IMR-90 (cell line): ENCODE data around the gene ELAC1. TPM values are rescaled to one million over a fixed set of nuclear protein-coding genes. Genes with fewer than 3 reads are reported as not detected.

Experiments used
- ATAC-seq: fragments of 200-7000 bp; cut with Tn5 transposase; 2 replicates; pipeline ENCODE4 v1.9.1; 2020; ENCODE audit warnings: low read depth, mild to moderate bottlenecking, moderate library complexity
- BruUV-seq: library from RNA; stranded (reverse); fragments of 400-500 nt; replicated peaks from 2 replicates; lab custom pipeline; 2021; lab: Mats Ljungman, UMichigan
- CTCF ChIA-PET: fragments of 300-600 bp; formaldehyde crosslinking; extraction: SDS; loops from one replicate; lab custom pipeline; 2021; ENCODE audit warnings: antibody characterized with exemption; lab: Yijun Ruan, JAX
- POLR2A ChIA-PET: fragments of 300-600 bp; sonication (Branson Sonifier 250); formaldehyde crosslinking; loops from one replicate; lab custom pipeline; 2022; ENCODE audit warnings: antibody characterized with exemption; ENCODE audit not compliant: unreplicated experiment; lab: Charles Lee
- DNase-seq: peaks from one replicate; pipeline ENCODE4 v3.0.0; 2013
- H2AFZ ChIP-seq: replicated peaks from 2 replicates; pipeline ENCODE3; 2013; ENCODE audit warnings: low read length, mild to moderate bottlenecking; ENCODE audit not compliant: poor library complexity
- H2AK5ac ChIP-seq: 2 replicates; pipeline ENCODE4 v1.6.1; 2013; ENCODE audit warnings: low read depth, low read length, inconsistent platforms
- H2AK9ac ChIP-seq: replicated peaks from 2 replicates; pipeline ENCODE3; 2013; ENCODE audit warnings: mild to moderate bottlenecking, low read depth, low read length, moderate library complexity; ENCODE audit not compliant: poor library complexity
- H2BK120ac ChIP-seq: 2 replicates; pipeline ENCODE4 v1.6.1; 2013; ENCODE audit warnings: low read depth, low read length, inconsistent platforms
- H2BK15ac ChIP-seq: 3 replicates; pipeline ENCODE4 v1.6.1; 2013; ENCODE audit warnings: low read depth, low read length, inconsistent platforms
- H2BK20ac ChIP-seq: 2 replicates; pipeline ENCODE4 v1.6.1; 2013; ENCODE audit warnings: low read depth, mild to moderate bottlenecking, inconsistent platforms, low read length, moderate library complexity
- H2BK5ac ChIP-seq: 2 replicates; pipeline ENCODE4 v1.6.1; 2013; ENCODE audit warnings: mild to moderate bottlenecking, low read depth, low read length, inconsistent platforms; ENCODE audit not compliant: poor library complexity, severe bottlenecking
- H3K14ac ChIP-seq: replicated peaks from 2 replicates; pipeline ENCODE4 v1.6.1; 2013; ENCODE audit warnings: low read depth, low read length, inconsistent platforms
- H3K18ac ChIP-seq: 2 replicates; pipeline ENCODE4 v1.6.1; 2013; ENCODE audit warnings: low read depth, low read length, control low read depth
- H3K23ac ChIP-seq: 2 replicates; pipeline ENCODE4 v1.6.1; 2013; ENCODE audit warnings: low read depth, low read length, inconsistent platforms
- H3K27ac ChIP-seq: 2 replicates; pipeline ENCODE4 v1.5.1; 2013; ENCODE audit warnings: mild to moderate bottlenecking, control low read depth, low read length; ENCODE audit not compliant: insufficient read depth
- H3K27me3 ChIP-seq: 2 replicates; pipeline ENCODE4 v1.6.1; 2013; ENCODE audit warnings: low read length; ENCODE audit not compliant: control insufficient read depth, insufficient read depth
- H3K36me3 ChIP-seq: 2 replicates; pipeline ENCODE4 v1.6.1; 2013; ENCODE audit warnings: low read length, mixed read lengths; ENCODE audit not compliant: control insufficient read depth, insufficient read depth
- H3K4ac ChIP-seq: 2 replicates; pipeline ENCODE4 v1.6.1; 2013; ENCODE audit warnings: low read depth, low read length, inconsistent platforms
- H3K4me1 ChIP-seq: 2 replicates; pipeline ENCODE4 v1.6.1; 2013; ENCODE audit warnings: low read length, mixed read lengths; ENCODE audit not compliant: control insufficient read depth, insufficient read depth
- H3K4me2 ChIP-seq: 2 replicates; pipeline ENCODE4 v1.6.1; 2013; ENCODE audit warnings: low read depth, mild to moderate bottlenecking, control low read depth, low read length, moderate library complexity
- H3K4me3 ChIP-seq: 2 replicates; pipeline ENCODE4 v1.5.1; 2013; ENCODE audit warnings: low read depth, mild to moderate bottlenecking, control low read depth, low read length, moderate library complexity; ENCODE audit not compliant: insufficient read depth
- H3K56ac ChIP-seq: 2 replicates; pipeline ENCODE4 v1.6.1; 2013; ENCODE audit warnings: low read length, inconsistent platforms; ENCODE audit not compliant: insufficient read depth; ENCODE audit errors: extremely low read depth
- H3K79me1 ChIP-seq, 2 experiments: 2 replicates each; pipeline ENCODE4 v1.6.1; 2013; ENCODE audit warnings: low read length in 2 of 2, inconsistent platforms in 1 of 2, low read depth in 1 of 2
- H3K9ac ChIP-seq: 2 replicates; pipeline ENCODE4 v1.6.1; 2013; ENCODE audit warnings: low read depth, low read length, control low read depth
- H3K9me1 ChIP-seq: 2 replicates; pipeline ENCODE4 v1.6.1; 2013; ENCODE audit warnings: low read length, inconsistent platforms; ENCODE audit not compliant: insufficient read depth
- H3K9me3 ChIP-seq: 2 replicates; pipeline ENCODE4 v1.6.1; 2013; ENCODE audit warnings: low read length; ENCODE audit not compliant: control insufficient read depth, insufficient read depth
- H4K20me1 ChIP-seq: 2 replicates; pipeline ENCODE4 v1.6.1; 2013; ENCODE audit warnings: low read length, inconsistent platforms; ENCODE audit not compliant: insufficient read depth
- H4K5ac ChIP-seq: 2 replicates; pipeline ENCODE4 v1.6.1; 2013; ENCODE audit warnings: mild to moderate bottlenecking, low read depth, low read length, control low read depth
- H4K8ac ChIP-seq, 2 experiments: 2 replicates each; pipeline ENCODE4 v1.6.1; 2013; ENCODE audit warnings: low read depth in 2 of 2, low read length in 2 of 2, control low read depth in 1 of 2, inconsistent platforms in 1 of 2
- H4K91ac ChIP-seq: 2 replicates; pipeline ENCODE4 v1.6.1; 2013; ENCODE audit warnings: low read depth, low read length, inconsistent platforms; ENCODE audit not compliant: insufficient read depth
- POLR2A ChIP-seq: IDR thresholded peaks from 2 replicates; pipeline ENCODE4 v1.6.1; 2012; ENCODE audit warnings: mild to moderate bottlenecking, low read depth, low read length
- USF2 ChIP-seq: fragments of 150-350 bp; IDR thresholded peaks from 2 replicates; pipeline ENCODE4 v1.6.1; 2017; ENCODE audit warnings: mild to moderate bottlenecking, antibody characterized with exemption, low read length, low read depth
- WGBS, 2 experiments: methylation state at CpG; one replicate each; pipeline versions ENCODE4 v1.1.5 to v1.1.7; 2013; ENCODE audit warnings: missing lambda C conversion rate in 2 of 2; ENCODE audit not compliant: insufficient read length in 1 of 2; ENCODE audit errors: extremely low coverage in 2 of 2; 5-methylcytosine and 5-hydroxymethylcytosine counted together
- dilution Hi-C: fragments of 300-500 bp; cut with HindIII; formaldehyde crosslinking; loops from one replicate; pipeline ENCODE4 v1.14.3; 2018; ENCODE audit warnings: low sequenced_read_pairs; ENCODE audit not compliant: unreplicated experiment
- in situ Hi-C: fragments of 300-500 bp; cut with MboI; formaldehyde crosslinking; loops from 3 replicates; pipeline ENCODE4 v1.14.3; 2019; ENCODE audit warnings: low sequenced_read_pairs, inconsistent platforms, mixed read lengths
- intact Hi-C: fragments of 100-400 bp; cut with micrococcal nuclease; formaldehyde crosslinking; loops from 2 replicates; pipeline ENCODE4 v1.10.0; 2022
- polyA plus RNA-seq, 3 experiments: library from polyadenylated mRNA; depleted of rRNA; stranded (reverse); fragments of >200 nt; gene quantifications; 2 replicates each; pipeline ENCODE4 v1.2.3, GENCODE V29; 2012; ENCODE audit warnings: low replicate concordance in 1 of 3
- total RNA-seq: library from RNA; depleted of rRNA; stranded (reverse); fragments of >200 nt; gene quantifications from 2 replicates; pipeline ENCODE4 v1.2.3, GENCODE V29; 2012

Gene ELAC1
- total and polyA plus RNA-seq, 2 of the 4 experiments (the other 2 are of a cell fraction), result 5.2 to 8.4 TPM

DNA sequence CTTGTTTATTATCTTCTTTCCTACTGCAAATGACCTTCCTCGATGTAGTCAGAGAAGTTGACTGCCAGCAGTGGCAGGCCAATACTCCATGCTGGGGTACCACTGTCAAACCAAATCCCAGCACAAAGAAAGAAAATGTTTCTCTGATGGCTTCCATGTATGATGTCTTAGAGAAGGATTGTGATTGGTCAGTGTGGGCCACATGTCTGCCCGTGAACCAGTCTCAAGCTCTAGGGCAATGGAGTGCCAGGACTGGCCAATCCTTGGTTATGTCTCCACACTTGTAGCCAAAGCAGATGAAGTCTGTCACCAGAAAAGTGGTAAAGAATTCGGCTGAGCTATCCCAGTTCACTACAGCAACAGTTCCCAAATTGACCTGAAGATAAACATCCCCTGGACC, 44.6 kb downstream of the ELAC1 start:
- Histone ChIP-seq H3K9me3 (no peaks in the 10 kb centered on the region), H3K27ac (no peak overlapping the region), H2BK120ac (no peak overlapping the region), H3K4me3 (no peak overlapping the region), H3K4me2 (no peak overlapping the region), H3K18ac (no peak overlapping the region), H2BK15ac (no peak overlapping the region), H3K9me1 (no peaks in the 10 kb centered on the region), H2BK20ac (no peak overlapping the region), H4K91ac (no peak overlapping the region), H2AFZ (no peak overlapping the region), H3K79me1 (no peaks in the 10 kb centered on the region), H3K23ac (no peak overlapping the region), H3K56ac (no peak overlapping the region), H3K9ac (no peak overlapping the region), H4K20me1 (no peaks in the 10 kb centered on the region), H2AK5ac (no peak overlapping the region), H3K4me1 (no peaks in the 10 kb centered on the region), H2AK9ac (no peak overlapping the region), H3K36me3 (no peaks in the 10 kb centered on the region), H4K5ac (no peak overlapping the region), H4K8ac (no peak overlapping the region), H3K14ac (no peak overlapping the region), H3K4ac (no peak overlapping the region), H2BK5ac (no peak overlapping the region), H3K27me3 (no peaks in the 10 kb centered on the region)
- intact Hi-C loops (no loop called here), dilution Hi-C loops (no loop called here), in situ Hi-C loops (no loop called here)
- ChIA-PET CTCF (no interaction called here), POLR2A (no interaction called here)
- ATAC-seq, result no peak
- BruUV-seq, result no TSS peak
- no peak for DNase-seq
- peak; percentile 24; the same call in 1 of the 2 replicates for TF ChIP-seq USF2
- TF ChIP-seq POLR2A, result no peak
- no CpG with 5 or more reads among the region's 3 CpGs for WGBS, 2 experiments
